WI38 (cell line): ENCODE measurements around the gene PPIF.
"Not testable (repeated sequence)": the region's sequence is repeated elsewhere in the genome, so short reads cannot be mapped to it uniquely, and the experiment has no call there.

Experiments used
- H3K4me3 ChIP-seq: 2 replicates; pipeline ENCODE4 v1.5.1; 2011; ENCODE audit warnings: low read depth, mild to moderate bottlenecking, control low read depth, low read length
- TF ChIP-seq, protein P1 (sequence below): IDR thresholded peaks from 2 replicates; pipeline ENCODE4 v1.5.1; 2012; ENCODE audit warnings: low read depth, mild to moderate bottlenecking, control low read depth, low read length

PPIF gene

DNA sequence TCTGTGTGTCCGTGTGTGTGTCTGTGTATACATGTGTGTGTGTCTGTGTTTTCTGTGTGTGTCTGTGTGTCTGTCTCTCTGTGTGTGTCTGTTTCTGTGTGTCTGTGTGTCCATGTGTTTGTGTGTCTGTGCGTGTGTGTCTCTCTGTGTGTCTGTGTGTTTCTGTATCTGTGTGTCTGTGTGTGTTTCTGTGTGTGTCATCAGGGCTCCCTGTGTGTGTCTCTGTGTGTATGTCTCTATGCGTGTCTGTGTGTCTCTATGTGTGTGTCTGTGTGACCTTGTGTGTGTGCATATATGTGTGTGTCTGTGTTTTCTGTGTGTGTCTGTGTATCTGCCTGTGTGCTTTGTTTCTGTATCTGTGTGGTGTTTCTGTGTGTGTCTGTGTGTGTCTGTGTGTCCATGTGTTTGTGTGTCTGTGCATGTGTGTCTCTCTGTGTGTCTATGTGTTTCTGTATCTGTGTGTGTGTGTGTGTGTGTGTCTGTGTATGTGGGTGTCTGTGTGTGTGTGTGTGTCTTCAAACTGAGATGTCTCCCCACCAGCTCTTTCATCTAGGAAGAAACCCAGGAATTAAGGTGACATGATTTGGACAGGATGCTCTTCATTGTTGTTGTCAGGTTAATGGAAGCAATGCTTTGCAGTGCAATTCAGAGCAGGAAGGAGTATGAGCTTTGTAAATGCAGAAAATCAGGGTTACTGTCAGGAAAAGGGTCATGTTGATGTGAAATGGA is 20.7 kb upstream of the PPIF start:
- no peak overlapping the region for H3K4me3 ChIP-seq
- TF ChIP-seq, protein P1, sequence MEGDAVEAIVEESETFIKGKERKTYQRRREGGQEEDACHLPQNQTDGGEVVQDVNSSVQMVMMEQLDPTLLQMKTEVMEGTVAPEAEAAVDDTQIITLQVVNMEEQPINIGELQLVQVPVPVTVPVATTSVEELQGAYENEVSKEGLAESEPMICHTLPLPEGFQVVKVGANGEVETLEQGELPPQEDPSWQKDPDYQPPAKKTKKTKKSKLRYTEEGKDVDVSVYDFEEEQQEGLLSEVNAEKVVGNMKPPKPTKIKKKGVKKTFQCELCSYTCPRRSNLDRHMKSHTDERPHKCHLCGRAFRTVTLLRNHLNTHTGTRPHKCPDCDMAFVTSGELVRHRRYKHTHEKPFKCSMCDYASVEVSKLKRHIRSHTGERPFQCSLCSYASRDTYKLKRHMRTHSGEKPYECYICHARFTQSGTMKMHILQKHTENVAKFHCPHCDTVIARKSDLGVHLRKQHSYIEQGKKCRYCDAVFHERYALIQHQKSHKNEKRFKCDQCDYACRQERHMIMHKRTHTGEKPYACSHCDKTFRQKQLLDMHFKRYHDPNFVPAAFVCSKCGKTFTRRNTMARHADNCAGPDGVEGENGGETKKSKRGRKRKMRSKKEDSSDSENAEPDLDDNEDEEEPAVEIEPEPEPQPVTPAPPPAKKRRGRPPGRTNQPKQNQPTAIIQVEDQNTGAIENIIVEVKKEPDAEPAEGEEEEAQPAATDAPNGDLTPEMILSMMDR, result no peak

DNA sequence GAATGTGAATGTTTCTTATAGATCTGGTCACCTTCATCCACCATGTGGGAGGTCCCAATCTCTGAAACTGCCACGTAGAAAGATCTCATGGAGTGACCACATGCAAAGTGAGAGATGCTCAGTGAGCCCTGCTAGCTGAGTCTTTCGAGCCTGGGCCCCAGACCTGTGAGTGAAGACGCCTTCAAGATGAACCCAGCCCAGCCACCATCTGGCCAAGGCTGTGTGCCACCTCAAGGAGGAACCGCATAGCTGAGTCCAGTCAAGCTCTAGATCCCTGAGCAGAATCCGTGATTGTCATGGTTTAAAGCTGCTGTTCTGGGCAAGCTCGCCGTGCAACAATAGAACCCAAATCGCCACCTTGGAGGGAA is 20.2 kb upstream of the PPIF start:
- no peak overlapping the region for H3K4me3 ChIP-seq
- TF ChIP-seq, protein P1, result no peak

DNA sequence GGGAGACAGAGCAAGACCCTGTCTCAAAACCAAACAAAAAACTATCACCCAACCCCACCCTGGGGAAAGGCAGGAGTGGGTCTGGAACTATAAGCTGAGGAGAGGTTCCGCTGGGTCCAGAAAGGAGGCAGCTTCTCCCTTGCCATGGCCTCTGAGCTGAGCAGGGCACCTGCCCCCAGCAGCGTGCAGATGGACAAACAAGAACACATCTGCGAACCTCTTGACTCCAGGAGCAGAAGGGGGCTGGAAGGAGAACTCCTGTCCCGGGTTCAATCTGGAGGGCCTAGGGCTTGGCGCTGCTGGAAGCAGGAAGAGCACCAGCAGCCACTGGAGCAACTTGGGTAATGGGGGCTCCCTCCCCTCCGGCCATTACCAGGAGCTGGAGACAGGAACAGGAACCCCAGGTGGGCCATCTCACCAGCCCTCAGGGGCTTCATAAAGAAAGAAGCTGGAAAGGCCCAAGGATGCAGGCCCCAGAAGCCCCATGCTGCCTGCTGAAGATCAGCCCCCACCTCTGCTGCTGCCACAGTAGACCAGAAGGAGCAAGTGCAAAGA is 19.0 kb upstream of the PPIF start:
- H3K4me3 ChIP-seq, result no peak overlapping the region
- TF ChIP-seq, protein P1, result no peak

DNA sequence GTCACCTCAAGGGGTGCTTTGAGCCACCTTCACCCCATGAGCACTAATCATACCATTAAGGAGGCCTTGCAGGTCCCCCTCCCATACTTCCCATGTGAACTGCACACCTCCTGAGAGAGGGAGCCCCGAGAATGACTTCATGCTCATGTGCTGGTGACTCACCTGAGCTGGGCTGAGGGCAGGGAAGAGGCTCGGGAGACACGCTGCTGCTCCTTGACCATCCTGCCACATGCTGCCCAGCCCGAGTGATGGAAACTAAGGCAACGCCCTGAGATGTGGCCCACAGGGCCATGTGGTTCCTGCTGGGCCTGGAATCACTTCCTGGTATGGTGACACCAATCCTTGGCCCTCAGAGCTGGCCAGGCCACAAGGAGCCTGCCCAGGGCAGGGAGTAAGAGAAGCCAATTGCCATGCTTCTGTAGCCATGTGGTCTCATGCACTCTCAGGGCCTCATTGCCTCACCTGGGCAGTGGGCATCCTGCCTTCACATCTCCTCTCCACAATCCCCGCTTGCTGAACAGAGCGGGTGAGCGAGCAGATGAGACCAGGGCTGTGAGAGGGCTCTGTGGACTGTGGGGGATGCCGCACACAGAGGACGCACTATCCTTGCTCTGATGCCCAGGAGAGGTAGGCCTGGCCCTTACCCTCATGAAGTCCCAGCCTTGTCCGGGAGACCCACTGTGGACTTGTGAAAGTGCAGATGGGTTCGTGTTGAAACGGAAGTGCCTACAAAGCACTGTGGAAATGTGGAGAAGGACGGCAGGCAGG is 18.3 kb upstream of the PPIF start:
- no peak overlapping the region for H3K4me3 ChIP-seq
- TF ChIP-seq, protein P1, result no peak

DNA sequence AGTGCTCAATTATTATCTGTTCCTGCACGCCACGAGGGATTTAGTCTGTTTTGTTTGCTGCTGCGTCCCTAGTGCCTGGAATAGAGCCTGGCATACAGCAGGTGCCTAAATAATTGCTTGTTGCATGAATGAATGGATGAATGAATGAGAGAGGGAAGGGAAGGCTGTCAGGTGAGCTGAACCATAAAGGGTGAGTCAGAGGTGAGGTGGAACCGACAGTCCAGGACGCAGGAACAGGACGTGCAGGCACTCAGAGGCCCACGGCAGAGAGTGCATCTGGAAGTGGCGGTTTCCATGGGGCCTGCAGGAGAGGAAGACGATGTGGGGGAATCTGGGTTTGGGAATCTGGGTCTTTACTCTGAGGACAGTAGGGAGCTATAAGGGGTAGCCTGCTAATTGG is 17.7 kb upstream of the PPIF start:
- TF ChIP-seq, protein P1, result no peak
- H3K4me3 ChIP-seq, result no peak overlapping the region

DNA sequence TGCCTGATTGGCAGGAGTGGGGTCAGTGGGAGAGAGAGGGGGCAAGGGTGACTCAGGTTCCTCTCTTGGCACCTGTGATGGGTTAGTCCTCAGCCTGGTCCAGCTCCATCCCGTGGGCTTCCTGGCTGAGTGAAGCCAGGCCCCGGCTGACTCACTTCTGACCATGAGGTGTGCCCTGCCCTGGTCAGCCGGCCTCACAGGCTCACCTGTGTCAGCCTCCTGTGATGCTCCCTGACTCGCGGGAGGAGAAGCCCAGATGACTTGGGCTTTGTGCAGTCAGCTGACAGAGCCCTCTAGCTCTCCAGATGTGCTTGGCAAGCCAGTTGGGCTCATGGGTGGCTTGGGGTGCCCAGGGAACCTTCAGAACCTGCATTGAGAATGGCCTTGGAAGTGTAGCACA is 16.0 kb upstream of the PPIF start:
- TF ChIP-seq, protein P1, result no peak
- H3K4me3 ChIP-seq, result no peak overlapping the region

DNA sequence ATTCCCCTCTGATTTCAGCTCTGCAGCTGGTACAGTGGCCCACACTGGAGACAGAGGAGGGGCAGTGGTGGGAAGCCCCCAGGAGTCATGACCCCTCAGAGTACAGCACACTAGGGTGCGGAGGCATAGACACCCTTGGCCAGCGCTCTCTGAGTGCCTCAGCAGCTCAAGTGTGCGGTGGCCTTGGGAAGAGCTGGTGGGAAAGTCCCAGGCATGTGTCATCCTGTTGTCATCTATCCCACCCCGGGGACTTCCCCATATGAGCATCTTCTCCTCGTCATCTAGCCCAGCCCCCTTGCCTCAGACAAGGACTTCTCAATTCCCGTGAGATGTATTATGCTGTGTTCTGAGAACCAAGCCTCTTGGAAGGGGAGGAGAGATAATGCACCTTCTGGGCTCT is 15.6 kb upstream of the PPIF start:
- TF ChIP-seq, protein P1, result no peak
- H3K4me3 ChIP-seq, result no peak overlapping the region

DNA sequence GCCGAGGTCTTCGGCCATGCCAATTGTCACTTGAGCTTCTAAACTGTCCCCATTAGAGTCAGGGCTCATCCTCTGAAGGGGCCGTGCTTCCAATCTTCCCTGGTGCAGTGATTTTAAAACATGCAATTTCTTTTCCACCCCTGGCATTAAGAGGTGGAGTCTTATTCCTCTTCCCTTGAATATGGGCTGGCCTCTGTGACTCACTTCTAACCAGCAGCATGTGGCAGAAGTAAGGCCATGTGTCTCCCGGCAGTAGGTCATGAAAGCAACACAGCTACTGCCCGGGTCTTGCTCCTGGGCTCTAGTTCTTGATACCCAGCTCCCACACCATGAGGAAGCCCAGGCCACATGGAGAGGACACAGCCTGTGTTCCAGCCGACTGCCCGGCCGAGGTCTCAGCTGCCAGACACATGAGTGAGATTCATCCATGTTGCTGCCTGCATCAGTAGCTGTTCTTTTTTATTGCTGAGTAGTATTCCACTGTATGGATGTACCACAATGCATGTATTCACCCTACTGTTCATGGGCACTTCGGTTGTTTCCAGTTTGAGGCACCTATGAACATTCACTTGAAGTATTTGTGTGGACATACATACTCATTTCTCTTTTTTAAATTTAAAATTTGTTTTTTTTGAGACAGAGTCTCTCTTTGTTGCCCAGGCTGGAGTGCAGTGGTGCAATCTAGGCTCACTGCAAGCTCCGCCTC is 14.5 kb upstream of the PPIF start:
- not testable (repeated sequence) for H3K4me3 ChIP-seq
